Sigmoid colon (tissue), 7 donors: ENCODE data around the gene DUS3L. TPM values are rescaled to one million over a fixed set of nuclear protein-coding genes. Genes with fewer than 3 reads are reported as not detected.

Experiments
- DNase-seq: peaks from one replicate; pipeline ENCODE4 v3.0.0-alpha.2; 2019
- H3K27ac ChIP-seq, 4 donors: fragments of 200-600 bp; sonication (generic); one replicate each; pipeline ENCODE4 v1.5.1; 2016 to 2019; ENCODE audit warnings: mild to moderate bottlenecking in 1 of 4
- H3K27me3 ChIP-seq, 3 donors: fragments of 200-600 bp; sonication (generic); one replicate each; pipeline ENCODE4 v1.5.1; 2019; ENCODE audit warnings: mild to moderate bottlenecking in 1 of 3
- H3K36me3 ChIP-seq, 4 donors: fragments of 200-600 bp; sonication (generic); one replicate each; pipeline ENCODE4 v1.5.1; 2016 to 2019
- H3K4me1 ChIP-seq, 4 donors: fragments of 200-600 bp; sonication (generic); one replicate each; pipeline ENCODE4 v1.5.1; 2017 to 2019
- H3K4me3 ChIP-seq, 4 donors: fragments of 200-600 bp; sonication (generic); one replicate each; pipeline ENCODE4 v1.5.1; 2017 to 2019; ENCODE audit warnings: mild to moderate bottlenecking in 2 of 4, moderate library complexity in 1 of 4
- H3K9me3 ChIP-seq, 4 donors: fragments of 200-600 bp in 3 of 4; sonication (generic) in 3 of 4; one replicate each; pipeline versions ENCODE4 v1.5.1 to v1.6.1; 2013 to 2019
- EP300 ChIP-seq, 4 donors: sonication (generic); formaldehyde crosslinking; IDR thresholded peaks; one replicate each; pipeline ENCODE4 v1.6.1; 2017; ENCODE audit warnings: antibody characterized with exemption in 4 of 4
- POLR2A ChIP-seq, 2 donors: fragments of 450-650 bp; IDR thresholded peaks; one replicate each; pipeline ENCODE4 v1.6.1; 2016; ENCODE audit warnings: antibody characterized with exemption in 2 of 2, mild to moderate bottlenecking in 2 of 2, moderate library complexity in 2 of 2
- POLR2AphosphoS5 ChIP-seq, 4 donors: sonication (generic); formaldehyde crosslinking; IDR thresholded peaks; one replicate each; pipeline ENCODE4 v1.6.1; 2017; ENCODE audit warnings: antibody characterized with exemption in 4 of 4
- WGBS, 2 donors: extraction: QIAGEN DNeasy Blood & Tissue Kit; methylation state at CpG; one replicate each; pipeline ENCODE4 v1.1.7; 2013; 5-methylcytosine and 5-hydroxymethylcytosine counted together
- intact Hi-C: fragments of 100-400 bp; cut with DNase I; formaldehyde crosslinking; loops from one replicate; pipeline ENCODE4 v1.15.1; 2023
- polyA plus RNA-seq, 3 donors: library from polyadenylated mRNA; stranded (reverse); fragments of 200-250 nt; gene quantifications; one replicate each; pipeline ENCODE4 v1.2.3, GENCODE V29; 2013
- total RNA-seq, 4 donors: library from RNA; depleted of rRNA; stranded (reverse); fragments of >200 nt; gene quantifications; one replicate each; pipeline ENCODE4 v1.1.0, GENCODE V29; 2016
- TF ChIP-seq, protein P1 (sequence below), 4 experiments: fragments of 450-650 bp in 3 of 4; fragments of 200-600 bp in 1 of 4; IDR thresholded peaks; one replicate each; pipeline ENCODE4 v1.5.1; 2016 to 2019; ENCODE audit warnings: antibody characterized with exemption in 4 of 4, mild to moderate bottlenecking in 3 of 4, moderate library complexity in 2 of 4
- donor health status: healthy with polysubstance abuse.
- donor health status: Bipolar disorder and iron deficiency.
- donor health status: healthy.

The DUS3L gene
- total and polyA plus RNA-seq, 7 donors, result 8.3 to 42.0 (median 27.1) TPM

DNA sequence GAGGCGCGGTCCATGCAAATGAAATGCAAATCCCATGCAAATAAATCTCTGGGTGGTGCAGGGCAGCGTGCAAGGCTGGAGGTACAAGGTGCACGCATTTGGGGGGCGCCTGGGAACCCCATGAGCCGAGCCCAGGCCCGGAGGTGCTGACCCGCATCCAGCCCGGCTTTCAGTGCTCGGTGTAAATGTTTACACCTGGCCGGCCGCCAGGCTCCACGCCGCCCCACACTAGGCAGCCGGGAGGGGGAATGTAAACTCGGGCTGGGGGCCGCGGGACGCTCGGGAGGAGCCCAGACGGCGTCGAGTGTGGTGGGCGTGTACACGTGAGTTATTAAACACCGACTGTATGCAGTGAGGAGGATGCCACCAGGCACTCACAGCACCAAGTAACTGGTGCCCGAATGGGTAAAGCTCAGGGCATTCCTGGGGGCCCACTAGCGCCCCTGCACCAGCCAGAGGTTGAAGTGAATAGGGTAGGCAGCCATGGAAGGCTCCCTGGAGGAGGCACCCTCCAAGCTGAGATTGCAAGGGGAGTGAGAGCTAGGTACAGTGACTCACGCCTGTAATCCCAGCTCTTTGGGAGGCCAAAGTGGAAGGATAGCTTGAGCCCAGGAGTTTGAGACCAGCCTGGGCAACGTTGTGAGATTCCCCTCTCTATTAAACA is 31.4 kb upstream of the DUS3L start:
- no peak for DNase-seq
- WGBS, 2 donors, result 25 to 51% methylated on average over 30 of the region's 30 CpGs
- intact Hi-C loops, result no loop called here

DNA sequence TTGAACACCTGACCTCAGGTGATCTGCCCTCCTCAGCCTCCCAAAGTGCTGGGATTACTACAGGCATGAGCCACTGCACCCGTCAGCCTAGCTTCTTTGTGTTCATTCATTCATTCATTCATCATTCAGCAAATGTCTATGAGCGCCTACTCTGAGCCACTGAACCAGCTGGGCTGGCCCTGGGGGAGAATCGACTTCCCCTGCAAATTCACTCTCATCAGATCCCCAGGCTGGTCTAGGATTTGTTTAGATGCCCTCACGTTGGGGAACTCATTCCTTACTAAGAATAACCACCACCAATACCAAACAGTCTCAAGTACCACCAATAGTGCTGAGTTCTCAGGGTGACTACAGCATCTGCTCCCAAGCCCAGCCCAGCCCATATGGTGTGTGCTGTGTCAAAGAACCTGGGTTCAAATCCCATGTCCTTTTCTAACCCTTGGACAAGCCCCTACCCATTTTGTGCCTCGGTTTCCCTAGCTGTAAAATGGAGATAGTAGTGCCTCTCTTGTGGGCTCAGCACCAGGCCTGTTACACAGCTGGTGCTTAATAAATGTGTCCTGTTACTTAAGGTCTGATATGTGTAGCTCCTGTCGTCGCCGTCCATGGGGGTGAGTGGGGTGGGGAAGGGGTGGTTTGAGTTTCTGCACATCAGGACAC is 30.7 kb upstream of the DUS3L start:
- Histone ChIP-seq H3K4me3 (no peak overlapping the region), H3K4me1 (peaks cover 0 to 20% (median 18%) of the 10 kb centered on the region in 4 donors), H3K9me3 (no peaks in the 10 kb centered on the region), H3K36me3 (no peaks in the 10 kb centered on the region), H3K27ac (no peak overlapping the region), H3K27me3 (no peaks in the 10 kb centered on the region)
- intact Hi-C loops, result no loop called here
- TF ChIP-seq POLR2AphosphoS5 (IDR thresholded peaks at IDR 0.05), result no peak
- no peak for TF ChIP-seq POLR2A (IDR thresholded peaks at IDR 0.05)
- TF ChIP-seq, protein P1, sequence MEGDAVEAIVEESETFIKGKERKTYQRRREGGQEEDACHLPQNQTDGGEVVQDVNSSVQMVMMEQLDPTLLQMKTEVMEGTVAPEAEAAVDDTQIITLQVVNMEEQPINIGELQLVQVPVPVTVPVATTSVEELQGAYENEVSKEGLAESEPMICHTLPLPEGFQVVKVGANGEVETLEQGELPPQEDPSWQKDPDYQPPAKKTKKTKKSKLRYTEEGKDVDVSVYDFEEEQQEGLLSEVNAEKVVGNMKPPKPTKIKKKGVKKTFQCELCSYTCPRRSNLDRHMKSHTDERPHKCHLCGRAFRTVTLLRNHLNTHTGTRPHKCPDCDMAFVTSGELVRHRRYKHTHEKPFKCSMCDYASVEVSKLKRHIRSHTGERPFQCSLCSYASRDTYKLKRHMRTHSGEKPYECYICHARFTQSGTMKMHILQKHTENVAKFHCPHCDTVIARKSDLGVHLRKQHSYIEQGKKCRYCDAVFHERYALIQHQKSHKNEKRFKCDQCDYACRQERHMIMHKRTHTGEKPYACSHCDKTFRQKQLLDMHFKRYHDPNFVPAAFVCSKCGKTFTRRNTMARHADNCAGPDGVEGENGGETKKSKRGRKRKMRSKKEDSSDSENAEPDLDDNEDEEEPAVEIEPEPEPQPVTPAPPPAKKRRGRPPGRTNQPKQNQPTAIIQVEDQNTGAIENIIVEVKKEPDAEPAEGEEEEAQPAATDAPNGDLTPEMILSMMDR (IDR thresholded peaks at IDR 0.05), result no peak
- DNase-seq, result no peak
- WGBS, 2 donors, result 63 to 67% methylated on average over 8 of the region's 8 CpGs

More for the DNA sequence above, 31.4 kb upstream of the DUS3L start:
- H3K36me3 ChIP-seq, result no peaks in the 10 kb centered on the region
- no peaks in the 10 kb centered on the region for H3K27me3 ChIP-seq
- no peaks in the 10 kb centered on the region for H3K9me3 ChIP-seq
- no peak overlapping the region for H3K4me3 ChIP-seq
- H3K4me1 ChIP-seq, result peaks cover 0 to 27% (median 25%) of the 10 kb centered on the region in 4 donors
- TF ChIP-seq EP300 (IDR thresholded peaks at IDR 0.05) (no peak), POLR2A (IDR thresholded peaks at IDR 0.05) (no peak), POLR2AphosphoS5 (IDR thresholded peaks at IDR 0.05) (no peak)
- TF ChIP-seq, protein P1 (IDR thresholded peaks at IDR 0.05), result no peak
- H3K27ac ChIP-seq, result peak overlapping the region in 2 of 4 donors; percentile 5 to 18

DNA sequence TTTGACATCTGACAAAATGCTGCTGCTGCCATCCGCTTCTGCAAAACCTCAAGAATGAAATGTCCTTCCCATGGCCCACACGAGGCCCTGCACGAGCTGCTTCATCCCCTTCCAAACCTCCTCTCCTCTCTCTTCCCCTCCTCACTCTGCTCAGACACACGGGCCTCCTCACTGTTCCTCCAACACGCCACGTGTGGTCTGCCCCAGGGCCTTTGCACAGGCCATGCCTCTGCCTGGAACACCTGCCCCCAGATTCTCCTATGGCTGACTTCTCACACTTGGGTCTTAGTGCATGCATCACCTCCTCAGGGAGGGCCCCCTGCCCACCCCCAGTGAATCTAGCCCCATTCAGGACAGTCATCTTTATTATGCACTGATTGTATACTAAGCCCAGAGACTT is 29.8 kb upstream of the DUS3L start:
- WGBS, 2 donors, result 60 to 75% methylated on average over 6 of the region's 6 CpGs
- H3K4me1 ChIP-seq, result peaks cover 0 to 14% (median 12%) of the 10 kb centered on the region in 4 donors
- H3K36me3 ChIP-seq, result no peaks in the 10 kb centered on the region
- H3K9me3 ChIP-seq, result no peaks in the 10 kb centered on the region
- no peak for DNase-seq
- no peak overlapping the region for H3K27ac ChIP-seq
- no peaks in the 10 kb centered on the region for H3K27me3 ChIP-seq
- TF ChIP-seq EP300 (IDR thresholded peaks at IDR 0.05), result no peak
- no peak for TF ChIP-seq POLR2A (IDR thresholded peaks at IDR 0.05)
- TF ChIP-seq, protein P1 (IDR thresholded peaks at IDR 0.05), result no peak
- no peak for TF ChIP-seq POLR2AphosphoS5 (IDR thresholded peaks at IDR 0.05)
- intact Hi-C loops, result no loop called here
- no peak overlapping the region for H3K4me3 ChIP-seq

DNA sequence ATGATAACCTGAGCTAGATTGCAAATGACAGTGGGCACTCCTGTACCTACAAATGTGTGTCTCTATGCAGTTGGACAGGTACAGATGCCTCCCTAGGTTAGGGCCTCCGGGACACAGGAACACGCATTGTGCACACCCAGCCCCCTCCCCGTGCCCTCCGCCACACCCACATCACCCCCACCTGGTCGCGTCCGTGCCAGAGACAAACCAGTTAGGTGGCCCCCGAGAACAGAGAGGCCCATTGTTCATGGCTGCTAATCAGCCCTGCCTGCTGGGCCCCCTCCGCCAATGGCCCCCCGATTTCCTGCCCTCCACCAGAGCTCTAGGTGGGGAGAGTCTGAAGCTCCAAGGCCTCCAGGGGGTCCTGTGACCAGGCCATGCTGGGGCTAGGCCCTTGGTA is 27.6 kb upstream of the DUS3L start:
- no peaks in the 10 kb centered on the region for H3K27me3 ChIP-seq
- no peaks in the 10 kb centered on the region for H3K9me3 ChIP-seq
- TF ChIP-seq POLR2A (IDR thresholded peaks at IDR 0.05) (no peak), POLR2AphosphoS5 (IDR thresholded peaks at IDR 0.05) (no peak), EP300 (IDR thresholded peaks at IDR 0.05) (no peak)
- TF ChIP-seq, protein P1 (IDR thresholded peaks at IDR 0.05), result no peak
- no peak overlapping the region for H3K27ac ChIP-seq
- no peak for DNase-seq
- no peaks in the 10 kb centered on the region for H3K36me3 ChIP-seq
- WGBS, 2 donors, result 32 to 66% methylated on average over 10 of the region's 10 CpGs
- peaks cover 0 to 14% (median 12%) of the 10 kb centered on the region in 4 donors for H3K4me1 ChIP-seq
- intact Hi-C loops, result no loop called here
- no peak overlapping the region for H3K4me3 ChIP-seq
